Stomach (tissue), 4 donors: ENCODE results near the gene FAM43B.

Source experiments
- POLR2A ChIP-seq, 4 donors: fragments of 450-650 bp; IDR thresholded peaks; one replicate each; pipeline ENCODE4 v1.6.1; 2016; ENCODE audit warnings: antibody characterized with exemption in 4 of 4, control low read depth in 2 of 4, mild to moderate bottlenecking in 1 of 4, moderate library complexity in 1 of 4
- POLR2AphosphoS5 ChIP-seq, 3 donors: sonication (generic); formaldehyde crosslinking; IDR thresholded peaks; one replicate each; pipeline ENCODE4 v1.6.1; 2016; ENCODE audit warnings: antibody characterized with exemption in 3 of 3

- TF ChIP-seq POLR2AphosphoS5 (IDR thresholded peaks at IDR 0.05) (no peak), POLR2A (IDR thresholded peaks at IDR 0.05) (no peak)
These were observed 50.6 kb downstream of the FAM43B start for GRCh38 chr1:20602851-20603450.
